Mucosa of rectum (tissue), 2 donors: ENCODE results near the gene CCDC8.
"Not testable (repeated sequence)": the region's sequence is repeated elsewhere in the genome, so short reads cannot be mapped to it uniquely, and the experiment has no call there.

Experiments used
- H3K27ac ChIP-seq, 2 donors: one replicate each; pipeline ENCODE4 v1.7.0; 2013; ENCODE audit warnings: inconsistent platforms in 2 of 2, low read depth in 2 of 2, low read length in 2 of 2
- H3K27me3 ChIP-seq, 2 donors: one replicate each; pipeline ENCODE4 v1.7.0; 2013; ENCODE audit warnings: low read length in 2 of 2; ENCODE audit not compliant: control insufficient read depth in 2 of 2, insufficient read depth in 2 of 2
- H3K36me3 ChIP-seq, 2 donors: one replicate each; pipeline ENCODE4 v1.7.0; 2013; ENCODE audit warnings: low read length in 2 of 2; ENCODE audit not compliant: control insufficient read depth in 2 of 2, insufficient read depth in 2 of 2
- H3K4me1 ChIP-seq, 2 donors: one replicate each; pipeline ENCODE4 v1.7.0; 2013; ENCODE audit warnings: low read length in 2 of 2, mild to moderate bottlenecking in 1 of 2; ENCODE audit not compliant: control insufficient read depth in 2 of 2, insufficient read depth in 2 of 2
- H3K4me3 ChIP-seq, 2 donors: one replicate each; pipeline ENCODE4 v1.7.0; 2013; ENCODE audit warnings: low read length in 2 of 2
- H3K9ac ChIP-seq, 2 donors: one replicate each; pipeline ENCODE4 v1.7.0; 2013; ENCODE audit warnings: low read length in 2 of 2, low read depth in 1 of 2, mild to moderate bottlenecking in 1 of 2
- H3K9me3 ChIP-seq, 2 donors: one replicate each; pipeline ENCODE4 v1.7.0; 2013; ENCODE audit warnings: low read length in 2 of 2; ENCODE audit not compliant: control insufficient read depth in 2 of 2
- donor health status: healthy.
- donor health status: Normal muscosa, but diverticular disease.

Gene CCDC8

GRCh38 chr19:46404753-46405468 is 8.5 kb downstream of the CCDC8 start:
- no peaks in the 10 kb centered on the region for H3K9me3 ChIP-seq
- peaks cover 12 to 14% of the 10 kb centered on the region in 2 donors for H3K4me1 ChIP-seq
- peaks cover 21% of the 10 kb centered on the region in 2 donors for H3K27me3 ChIP-seq
- no peaks in the 10 kb centered on the region for H3K36me3 ChIP-seq
- H3K4me3 ChIP-seq: peak overlapping the region; percentile 58 to 76
- H3K27ac ChIP-seq: peak overlapping the region in 1 of 2 donors; percentile 32
- peak overlapping the region; percentile 65 to 70 for H3K9ac ChIP-seq

GRCh38 chr19:46404055-46404752 is 9.2 kb downstream of the CCDC8 start:
- Histone ChIP-seq H3K4me3 (peak overlapping the region; percentile 58 to 76), H3K9ac (peak overlapping the region; percentile 65 to 70), H3K36me3 (no peaks in the 10 kb centered on the region), H3K27ac (peak overlapping the region in 1 of 2 donors; percentile 32), H3K4me1 (peaks cover 12 to 14% of the 10 kb centered on the region in 2 donors), H3K27me3 (peaks cover 21% of the 10 kb centered on the region in 2 donors), H3K9me3 (no peaks in the 10 kb centered on the region)

- no peak overlapping the region for H3K27ac ChIP-seq
- no peaks in the 10 kb centered on the region for H3K9me3 ChIP-seq
- no peak overlapping the region for H3K9ac ChIP-seq
- H3K4me3 ChIP-seq: no peak overlapping the region
- no peaks in the 10 kb centered on the region for H3K36me3 ChIP-seq
- H3K27me3 ChIP-seq: peaks cover 14% of the 10 kb centered on the region in 2 donors
- peaks cover 12 to 14% of the 10 kb centered on the region in 2 donors for H3K4me1 ChIP-seq
Measured at GRCh38 chr19:46402725-46403124, 10.6 kb downstream of the CCDC8 start.

- not testable (repeated sequence) for H3K27ac ChIP-seq, H3K36me3 ChIP-seq, H3K27me3 ChIP-seq
Measured at GRCh38 chr19:46397801-46398479, 15.4 kb downstream of the CCDC8 start.

GRCh38 chr19:46394402-46394797 is 19.0 kb downstream of the CCDC8 start:
- H3K9ac ChIP-seq: no peak overlapping the region
- no peak overlapping the region for H3K27ac ChIP-seq
- H3K4me3 ChIP-seq: no peak overlapping the region
- H3K27me3 ChIP-seq: no peaks in the 10 kb centered on the region
- H3K36me3 ChIP-seq: peaks cover 18 to 20% of the 10 kb centered on the region in 2 donors
- no peaks in the 10 kb centered on the region for H3K9me3 ChIP-seq
- no peaks in the 10 kb centered on the region for H3K4me1 ChIP-seq

More at GRCh38 chr19:46397801-46398479, 15.4 kb downstream of the CCDC8 start:
- H3K4me1 ChIP-seq, H3K9ac ChIP-seq, H3K4me3 ChIP-seq, H3K9me3 ChIP-seq: not testable (repeated sequence)

GRCh38 chr19:46393456-46394401 is 19.6 kb downstream of the CCDC8 start:
- H3K36me3 ChIP-seq: peaks cover 25 to 26% of the 10 kb centered on the region in 2 donors
- no peaks in the 10 kb centered on the region for H3K9me3 ChIP-seq
- no peaks in the 10 kb centered on the region for H3K27me3 ChIP-seq
- H3K4me3 ChIP-seq: no peak overlapping the region
- no peak overlapping the region for H3K9ac ChIP-seq
- no peaks in the 10 kb centered on the region for H3K4me1 ChIP-seq
- H3K27ac ChIP-seq: no peak overlapping the region

- peaks cover 34 to 35% of the 10 kb centered on the region in 2 donors for H3K36me3 ChIP-seq
- H3K27ac ChIP-seq: no peak overlapping the region
- H3K9me3 ChIP-seq: no peaks in the 10 kb centered on the region
- H3K4me1 ChIP-seq: no peaks in the 10 kb centered on the region
- no peaks in the 10 kb centered on the region for H3K27me3 ChIP-seq
- no peak overlapping the region for H3K9ac ChIP-seq
- no peak overlapping the region for H3K4me3 ChIP-seq
Measured at GRCh38 chr19:46392837-46393236, 20.5 kb downstream of the CCDC8 start.

GRCh38 chr19:46392252-46392801 is 21.0 kb downstream of the CCDC8 start:
- H3K27ac ChIP-seq: no peak overlapping the region

More at GRCh38 chr19:46392252-46392801, 21.0 kb downstream of the CCDC8 start:
- Histone ChIP-seq H3K9ac (no peak overlapping the region), H3K27me3 (no peaks in the 10 kb centered on the region), H3K4me3 (no peak overlapping the region), H3K4me1 (no peaks in the 10 kb centered on the region), H3K36me3 (peaks cover 39 to 40% of the 10 kb centered on the region in 2 donors), H3K9me3 (no peaks in the 10 kb centered on the region)
